Myocyte (in vitro differentiated cells): ENCODE measurements around the gene PGF. TPM values are rescaled to one million over a fixed set of nuclear protein-coding genes. Genes with fewer than 3 reads are reported as not detected.
A peak's percentile ranks its signal among the peaks of the same experiment; 100 is the strongest.

Experiments
- DNase-seq: peaks from one replicate; pipeline ENCODE4 v3.0.0-alpha.2; 2012; ENCODE audit warnings: low read depth
- total RNA-seq: library from RNA; depleted of rRNA; stranded (reverse); fragments of >200 nt; gene quantifications from 2 replicates; pipeline ENCODE4 v1.2.3, GENCODE V29; 2014

Gene PGF
- total RNA-seq, 1 donor from 2014 or later: 12.0 TPM

- no peak for DNase-seq
These were observed 23.6 kb upstream of the PGF start for GRCh38 chr14:74979029-74979428.

GRCh38 chr14:74978416-74978947, 23.1 kb upstream of the PGF start:
- DNase-seq: no peak

- DNase-seq: no peak
These were observed 22.5 kb upstream of the PGF start for GRCh38 chr14:74977901-74978385.

GRCh38 chr14:74977164-74977900, 21.9 kb upstream of the PGF start:
- no peak for DNase-seq

- DNase-seq: no peak
These were observed 21.1 kb upstream of the PGF start for GRCh38 chr14:74976264-74977113.

GRCh38 chr14:74975059-74975810, 19.8 kb upstream of the PGF start:
- DNase-seq: peak; percentile 91

- DNase-seq: peak; percentile 47
These were observed 19.1 kb upstream of the PGF start for GRCh38 chr14:74974364-74975058.

GRCh38 chr14:74973905-74974363, 18.5 kb upstream of the PGF start:
- DNase-seq: no peak

GRCh38 chr14:74973003-74973653, 17.7 kb upstream of the PGF start:
- no peak for DNase-seq

GRCh38 chr14:74968811-74969210, 13.4 kb upstream of the PGF start:
- no peak for DNase-seq

GRCh38 chr14:74965486-74966153, 10.2 kb upstream of the PGF start:
- no peak for DNase-seq

- no peak for DNase-seq
These were observed 9.5 kb upstream of the PGF start for GRCh38 chr14:74964787-74965485.

GRCh38 chr14:74963705-74964271, 8.4 kb upstream of the PGF start:
- DNase-seq: peak; percentile 45

GRCh38 chr14:74963178-74963704, 7.8 kb upstream of the PGF start:
- no peak for DNase-seq

GRCh38 chr14:74962493-74962892, 7.1 kb upstream of the PGF start:
- DNase-seq: no peak

- DNase-seq: no peak
These were observed 6.6 kb upstream of the PGF start for GRCh38 chr14:74962046-74962445.

GRCh38 chr14:74961238-74961911, 6.0 kb upstream of the PGF start:
- DNase-seq: no peak

- DNase-seq: no peak
These were observed 5.3 kb upstream of the PGF start for GRCh38 chr14:74960736-74961135.
